Breast epithelium (tissue), 4 donors: ENCODE measurements around the gene COL4A2. TPM values are rescaled to one million over a fixed set of nuclear protein-coding genes. Genes with fewer than 3 reads are reported as not detected.

ENCODE experiments used
- DNase-seq, 2 donors: peaks; one replicate each; pipeline ENCODE4 v3.0.0-alpha.2; 2019; ENCODE audit warnings: low spot score in 2 of 2
- H3K27ac ChIP-seq, 2 donors: fragments of 200-600 bp; sonication (generic) in 1 of 2; one replicate each; pipeline ENCODE4 v1.5.1; 2016 to 2019; ENCODE audit warnings: mild to moderate bottlenecking in 1 of 2
- H3K27me3 ChIP-seq, 2 donors: fragments of 200-600 bp; sonication (generic) in 1 of 2; one replicate each; pipeline versions ENCODE4 v1.5.1 to v1.6.0; 2017 to 2019; ENCODE audit warnings: control low read depth in 1 of 2, mild to moderate bottlenecking in 1 of 2
- H3K36me3 ChIP-seq: fragments of 200-600 bp; one replicate; pipeline ENCODE4 v1.5.1; 2019
- H3K4me1 ChIP-seq, 2 donors: fragments of 200-600 bp; sonication (generic); one replicate each; pipeline ENCODE4 v1.5.1; 2016 to 2019; ENCODE audit warnings: control low read depth in 1 of 2
- H3K4me3 ChIP-seq, 3 donors: fragments of 200-600 bp; sonication (generic); 1 replicate in 2 of 3; 2 replicates in 1 of 3; pipeline ENCODE4 v1.5.1; 2016 to 2019; ENCODE audit warnings: mild to moderate bottlenecking in 3 of 3, moderate library complexity in 2 of 3
- H3K9me3 ChIP-seq, 2 donors: fragments of 200-600 bp; sonication (generic) in 1 of 2; one replicate each; pipeline ENCODE4 v1.5.1; 2016 to 2019; ENCODE audit warnings: control low read depth in 1 of 2
- POLR2A ChIP-seq: fragments of 450-650 bp; IDR thresholded peaks from one replicate; pipeline ENCODE4 v1.6.1; 2016; ENCODE audit warnings: antibody characterized with exemption, mild to moderate bottlenecking, moderate library complexity
- POLR2AphosphoS5 ChIP-seq, 3 donors: sonication (generic); formaldehyde crosslinking; IDR thresholded peaks; one replicate each; pipeline ENCODE4 v1.6.1; 2017; ENCODE audit warnings: antibody characterized with exemption in 3 of 3
- intact Hi-C: fragments of 100-400 bp; cut with DNase I; formaldehyde crosslinking; loops from one replicate; pipeline ENCODE4 v1.15.1; 2023; ENCODE audit warnings: low total_unique reads
- total RNA-seq, 3 donors: library from RNA; depleted of rRNA; stranded (reverse); fragments of >200 nt; gene quantifications; one replicate each; pipeline ENCODE4 v1.1.0, GENCODE V29; 2016
- TF ChIP-seq, protein P1 (sequence below), 3 donors: fragments of 450-650 bp; IDR thresholded peaks; one replicate each; pipeline ENCODE4 v1.5.1; 2016 to 2017; ENCODE audit warnings: antibody characterized with exemption in 3 of 3, mild to moderate bottlenecking in 3 of 3, moderate library complexity in 3 of 3

Gene COL4A2
- total RNA-seq, 3 donors from 2014 or later = 107 to 841 (median 307) TPM

DNA sequence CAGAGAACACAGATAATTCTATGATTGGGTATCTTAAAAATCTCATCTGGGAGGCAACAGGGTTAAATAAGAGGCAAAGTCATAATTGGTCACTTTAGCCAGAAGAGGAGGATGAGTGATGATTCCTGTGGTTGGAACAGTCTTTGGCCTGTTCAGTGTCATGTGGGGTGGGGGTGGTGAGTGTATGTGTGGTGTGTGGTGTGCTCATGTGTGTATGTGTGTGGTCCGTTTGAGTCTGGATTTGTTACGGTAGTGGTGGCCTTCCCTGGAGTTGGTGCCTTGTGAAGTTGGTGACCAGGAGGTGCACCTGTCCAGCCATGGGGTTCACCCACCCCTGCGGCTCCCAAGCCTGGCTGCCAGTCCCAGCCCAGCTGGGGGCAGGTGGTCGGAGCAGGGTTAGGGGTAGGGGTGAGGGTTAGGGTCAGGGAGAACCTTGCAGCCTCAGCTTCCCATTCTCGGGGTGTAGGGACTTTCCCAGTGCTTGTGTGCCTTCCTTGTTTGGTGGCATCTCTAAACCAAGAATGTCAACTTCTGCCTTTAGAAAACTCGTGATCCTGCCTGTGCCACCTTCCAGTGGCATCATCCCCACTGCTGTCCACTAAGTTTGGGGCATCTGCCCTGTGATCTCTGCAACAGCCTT, 156.9 kb downstream of the COL4A2 start:
- Histone ChIP-seq H3K27me3 (no peaks in the 10 kb centered on the region), H3K27ac (no peak overlapping the region), H3K4me1 (no peaks in the 10 kb centered on the region), H3K4me3 (no peak overlapping the region), H3K36me3 (no peaks in the 10 kb centered on the region), H3K9me3 (no peaks in the 10 kb centered on the region)
- no peak for DNase-seq
- TF ChIP-seq POLR2A (no peak), POLR2AphosphoS5 (IDR thresholded peaks at IDR 0.05) (no peak)
- TF ChIP-seq, protein P1, sequence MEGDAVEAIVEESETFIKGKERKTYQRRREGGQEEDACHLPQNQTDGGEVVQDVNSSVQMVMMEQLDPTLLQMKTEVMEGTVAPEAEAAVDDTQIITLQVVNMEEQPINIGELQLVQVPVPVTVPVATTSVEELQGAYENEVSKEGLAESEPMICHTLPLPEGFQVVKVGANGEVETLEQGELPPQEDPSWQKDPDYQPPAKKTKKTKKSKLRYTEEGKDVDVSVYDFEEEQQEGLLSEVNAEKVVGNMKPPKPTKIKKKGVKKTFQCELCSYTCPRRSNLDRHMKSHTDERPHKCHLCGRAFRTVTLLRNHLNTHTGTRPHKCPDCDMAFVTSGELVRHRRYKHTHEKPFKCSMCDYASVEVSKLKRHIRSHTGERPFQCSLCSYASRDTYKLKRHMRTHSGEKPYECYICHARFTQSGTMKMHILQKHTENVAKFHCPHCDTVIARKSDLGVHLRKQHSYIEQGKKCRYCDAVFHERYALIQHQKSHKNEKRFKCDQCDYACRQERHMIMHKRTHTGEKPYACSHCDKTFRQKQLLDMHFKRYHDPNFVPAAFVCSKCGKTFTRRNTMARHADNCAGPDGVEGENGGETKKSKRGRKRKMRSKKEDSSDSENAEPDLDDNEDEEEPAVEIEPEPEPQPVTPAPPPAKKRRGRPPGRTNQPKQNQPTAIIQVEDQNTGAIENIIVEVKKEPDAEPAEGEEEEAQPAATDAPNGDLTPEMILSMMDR (IDR thresholded peaks at IDR 0.05) = no peak
- intact Hi-C loops = no loop called here

DNA sequence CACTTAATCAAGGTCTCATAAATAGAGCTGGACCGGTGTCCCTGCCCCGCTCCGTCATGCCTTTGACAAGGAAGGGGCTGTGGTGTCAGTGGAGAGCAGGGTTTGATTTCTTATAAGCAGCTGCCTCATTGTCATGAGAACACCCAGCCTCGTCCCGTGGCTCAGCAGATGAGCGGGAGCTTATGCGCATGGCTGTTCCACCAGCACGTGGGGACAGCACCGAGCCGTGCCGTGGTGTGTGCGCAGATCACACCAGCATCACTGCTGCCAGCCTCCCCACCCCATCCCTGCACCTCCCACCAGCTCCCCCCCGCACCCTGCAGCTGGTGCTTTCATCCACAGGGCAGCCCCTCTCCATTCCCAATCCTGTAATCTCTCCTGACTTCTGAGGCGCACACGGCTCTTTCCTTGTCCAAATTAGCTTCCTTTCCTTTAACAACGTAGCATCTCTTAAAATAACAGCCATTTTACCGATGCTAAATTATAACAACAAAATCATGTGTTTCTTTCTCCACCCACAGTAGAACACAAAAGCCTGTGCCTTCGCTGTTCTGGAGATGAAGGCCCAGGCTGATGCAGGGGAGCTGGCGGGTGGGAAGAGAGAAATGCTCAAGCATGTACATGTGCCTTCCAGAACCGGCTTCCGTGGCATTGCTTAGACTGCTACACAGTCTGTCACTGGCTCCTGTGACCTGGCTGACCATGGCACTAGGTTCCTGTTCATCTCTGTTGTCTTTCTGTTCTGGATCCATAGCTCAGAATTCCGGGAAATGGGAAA, 157.7 kb downstream of the COL4A2 start:
- no peak overlapping the region for H3K4me3 ChIP-seq
- no peak overlapping the region for H3K27ac ChIP-seq
- intact Hi-C loops = no loop called here

DNA sequence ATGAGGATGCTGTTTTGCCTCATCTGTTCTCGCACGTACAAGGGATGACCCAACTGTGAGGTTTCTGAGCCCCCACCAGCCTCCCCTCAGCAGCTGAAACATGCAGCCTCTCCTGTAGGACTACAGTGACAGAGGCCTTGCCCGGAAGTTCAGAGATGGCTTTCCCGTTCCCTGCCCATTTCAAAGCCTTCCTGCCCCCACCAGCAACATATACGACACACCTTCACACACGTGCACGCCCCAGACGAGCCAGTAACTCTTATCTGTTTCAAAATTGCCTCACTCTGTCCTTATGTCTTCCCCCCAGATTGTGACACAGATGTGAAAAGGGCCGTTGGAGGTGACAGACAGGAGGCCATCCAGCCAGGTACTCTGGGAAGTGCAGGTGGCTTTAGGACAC, 158.6 kb downstream of the COL4A2 start:
- TF ChIP-seq, protein P1 (IDR thresholded peaks at IDR 0.05) = no peak
- TF ChIP-seq POLR2AphosphoS5 (IDR thresholded peaks at IDR 0.05) (no peak), POLR2A (no peak)
- no peaks in the 10 kb centered on the region for H3K4me1 ChIP-seq
- no peaks in the 10 kb centered on the region for H3K9me3 ChIP-seq
- H3K27me3 ChIP-seq = no peaks in the 10 kb centered on the region
- H3K4me3 ChIP-seq = no peak overlapping the region
- intact Hi-C loops = no loop called here
- H3K27ac ChIP-seq = no peak overlapping the region
- no peak for DNase-seq
- no peaks in the 10 kb centered on the region for H3K36me3 ChIP-seq

More for the DNA sequence above, 157.7 kb downstream of the COL4A2 start:
- DNase-seq = no peak
- Histone ChIP-seq H3K27me3 (no peaks in the 10 kb centered on the region), H3K36me3 (no peaks in the 10 kb centered on the region), H3K4me1 (no peaks in the 10 kb centered on the region), H3K9me3 (no peaks in the 10 kb centered on the region)
- TF ChIP-seq POLR2AphosphoS5 (IDR thresholded peaks at IDR 0.05) (no peak), POLR2A (no peak)
- TF ChIP-seq, protein P1 (IDR thresholded peaks at IDR 0.05) = no peak

DNA sequence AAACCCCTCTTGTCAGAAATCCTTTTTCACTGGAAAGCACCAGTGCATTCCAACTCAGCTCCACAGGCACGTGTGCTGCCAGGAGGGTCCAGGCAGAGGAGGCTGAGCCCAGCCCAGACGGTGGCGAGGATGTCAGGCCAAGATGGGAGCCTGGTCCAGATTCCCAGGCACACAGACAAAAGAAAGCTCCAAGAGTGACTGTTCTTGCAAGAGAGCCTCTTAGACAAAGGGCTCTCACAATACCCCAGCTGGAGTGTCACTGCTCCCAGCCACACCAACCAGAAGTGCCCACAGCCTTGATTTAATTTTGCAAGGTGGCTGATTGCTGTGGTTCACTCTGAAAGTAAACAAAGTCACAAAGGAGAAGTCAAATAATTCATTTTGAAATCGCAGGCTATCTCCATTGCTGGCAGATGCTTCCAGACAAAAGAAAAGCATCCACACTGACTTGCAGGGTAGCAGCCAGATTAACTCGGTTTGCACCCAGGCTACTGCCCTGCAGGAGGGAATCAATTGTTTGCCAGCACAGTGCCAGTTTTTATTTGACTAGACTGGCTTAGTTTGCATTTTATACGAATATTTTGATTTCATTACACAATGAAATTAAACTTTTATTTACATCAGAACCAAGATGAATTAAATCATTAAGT, 159.3 kb downstream of the COL4A2 start:
- Histone ChIP-seq H3K36me3 (no peaks in the 10 kb centered on the region), H3K4me1 (no peaks in the 10 kb centered on the region), H3K27ac (no peak overlapping the region), H3K27me3 (no peaks in the 10 kb centered on the region), H3K4me3 (no peak overlapping the region), H3K9me3 (no peaks in the 10 kb centered on the region)
- DNase-seq = no peak
- TF ChIP-seq, protein P1 (IDR thresholded peaks at IDR 0.05) = no peak
- TF ChIP-seq POLR2A = no peak
- no peak for TF ChIP-seq POLR2AphosphoS5 (IDR thresholded peaks at IDR 0.05)
- intact Hi-C loops = no loop called here
